PC-9 (cell line): ENCODE data around the gene CFAP99.

Source experiments
- CTCF ChIP-seq: fragments of 200-600 bp; sonication (generic); conservative IDR thresholded peaks from 2 replicates; pipeline ENCODE4 v1.6.1; 2017; ENCODE audit warnings: mixed run types, antibody characterized with exemption, mild to moderate bottlenecking, moderate library complexity
- EZH2 ChIP-seq: fragments of 200-600 bp; sonication (generic); IDR thresholded peaks from 2 replicates; pipeline ENCODE4 v1.8.0; 2017; ENCODE audit warnings: antibody characterized with exemption, low read depth

DNA sequence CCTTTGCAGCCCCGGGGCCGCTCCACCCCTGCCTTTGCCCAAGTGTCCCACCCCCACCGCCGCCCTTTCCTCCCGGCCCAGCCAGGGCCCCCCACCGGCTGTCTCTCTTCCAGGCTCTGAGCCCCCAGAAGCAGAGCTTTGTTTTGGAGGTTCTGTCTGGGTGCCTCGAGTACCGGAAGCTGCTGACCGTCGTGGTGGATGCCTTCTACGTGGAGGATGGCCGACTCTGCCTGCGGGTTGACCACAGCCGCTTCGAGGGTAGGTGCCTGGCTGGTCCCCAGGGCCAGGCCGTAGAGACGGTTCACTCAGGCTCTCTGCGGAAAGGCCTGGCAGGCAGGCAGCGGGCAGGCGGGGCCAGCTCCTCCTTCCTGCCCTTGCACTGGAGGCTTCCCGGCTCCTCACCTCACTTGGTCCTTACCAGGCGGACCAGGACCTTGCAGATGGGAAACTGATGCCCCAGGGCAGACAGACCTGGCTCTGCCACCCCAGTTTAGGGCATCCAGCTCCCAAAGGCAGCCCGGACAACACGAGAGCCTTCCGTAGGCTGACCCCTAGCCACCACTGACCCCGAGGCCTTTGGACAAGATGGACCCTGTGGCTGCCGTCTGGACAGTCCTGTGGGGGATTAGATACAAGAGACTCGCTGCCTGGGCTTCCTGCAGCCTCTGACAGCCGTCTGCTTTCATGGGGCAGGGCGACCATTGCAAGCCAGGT lies 18.2 kb downstream of the CFAP99 start:
- TF ChIP-seq CTCF, result no peak
- TF ChIP-seq EZH2, result no peak
